Measurements from ENCODE around the gene LTBP1.

The LTBP1 gene

DNA sequence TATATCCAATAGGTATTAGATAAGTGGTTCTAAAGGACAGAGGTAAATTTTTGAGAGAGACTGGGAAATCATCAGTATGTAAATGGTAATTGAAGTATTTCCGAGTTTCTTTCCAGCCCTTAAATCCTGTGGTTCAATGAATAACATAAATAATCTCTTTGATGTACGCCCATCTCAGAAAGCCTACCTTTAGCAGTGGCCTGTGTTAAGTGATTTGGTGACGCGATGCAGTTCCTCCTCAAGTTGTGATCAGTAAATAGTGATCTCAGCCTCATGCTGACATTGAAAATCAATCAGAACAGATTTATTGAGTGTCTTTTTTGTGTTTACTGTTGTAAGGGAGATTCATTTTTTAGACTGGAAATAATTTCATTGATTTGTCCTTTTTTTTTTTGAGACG is 392.5 kb downstream of the LTBP1 start:
- Histone ChIP-seq H3K18ac (ENCODE audit: low read depth in 1 of 2, low read length in 2 of 2) (no peak overlapping the region), H3K27me3 (ENCODE audit: control insufficient read depth in 1 of 2, insufficient read depth in 1 of 2, low read length in 2 of 2) (no peaks in the 10 kb centered on the region), H2AFZ (ENCODE audit: low read depth, low read length) (no peak overlapping the region), H4K8ac (ENCODE audit: low read length) (no peak overlapping the region), H2BK15ac (ENCODE audit: low read depth, poor library complexity, severe bottlenecking) (no peak overlapping the region), H3K14ac (ENCODE audit: low read length in 2 of 2) (no peak overlapping the region), H3K23ac (ENCODE audit: low read length in 2 of 2) (no peak overlapping the region), H3K36me3 (ENCODE audit: control insufficient read depth in 1 of 2, insufficient read depth in 2 of 2, low read depth in 1 of 2, low read length in 2 of 2) (peaks cover 0 to 10% of the 10 kb centered on the region in 2 experiments), H3K4me2 (ENCODE audit: low read length, poor library complexity, severe bottlenecking) (no peak overlapping the region), H3K9me3 (ENCODE audit: control insufficient read depth, low read length) (no peaks in the 10 kb centered on the region), H3K4me3 (ENCODE audit: insufficient read depth in 1 of 2, low read depth in 1 of 2, low read length in 2 of 2) (no peak overlapping the region), H2BK5ac (ENCODE audit: low read depth, low read length, poor library complexity, severe bottlenecking) (no peak overlapping the region), H4K91ac (ENCODE audit: low read length) (no peak overlapping the region), H2AK5ac (ENCODE audit: low read length, severe bottlenecking) (no peak overlapping the region), H2BK120ac (ENCODE audit: low read depth, low read length) (no peak overlapping the region), H2BK12ac (ENCODE audit: low read length in 2 of 2) (no peak overlapping the region), H3K79me1 (replicated peaks; ENCODE audit: low read length, poor library complexity, severe bottlenecking) (no peaks in the 10 kb centered on the region), H3K9ac (ENCODE audit: low read length) (no peak overlapping the region), H3K4ac (ENCODE audit: low read depth in 1 of 2, low read length in 2 of 2) (no peak overlapping the region), H3K27ac (ENCODE audit: low read length, poor library complexity, severe bottlenecking) (no peak overlapping the region), H3K4me1 (ENCODE audit: control insufficient read depth, insufficient read depth, low read depth, low read length) (no peaks in the 10 kb centered on the region)
- 98% methylated on average over 4 of the region's 5 CpGs for WGBS
- DNase-seq, result no peak

DNA sequence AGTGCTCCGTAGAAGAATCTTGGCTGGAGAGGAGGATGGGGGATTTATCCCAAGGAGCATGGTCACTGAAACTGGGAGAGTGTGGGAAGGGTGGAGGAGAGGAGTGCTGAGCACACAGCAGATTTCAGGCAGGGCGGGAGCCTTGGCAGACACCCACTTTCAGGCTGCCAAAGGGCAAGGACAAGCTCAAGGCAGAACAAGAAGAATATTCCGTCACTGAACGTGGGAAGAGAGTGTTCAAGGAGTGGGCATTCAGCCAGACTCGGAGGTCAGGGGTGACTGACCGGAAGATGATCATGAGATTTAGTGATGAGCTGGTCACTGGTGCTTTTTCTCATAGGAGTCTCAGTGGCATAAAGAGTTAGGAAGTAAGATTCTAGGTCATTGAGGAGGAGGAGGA is 393.5 kb downstream of the LTBP1 start:
- H3K27me3 ChIP-seq (ENCODE audit: control insufficient read depth in 1 of 2, insufficient read depth in 1 of 2, low read length in 2 of 2), result no peaks in the 10 kb centered on the region
- no peak overlapping the region for H2BK5ac ChIP-seq (ENCODE audit: low read depth, low read length, poor library complexity, severe bottlenecking)
- no peak overlapping the region for H4K8ac ChIP-seq (ENCODE audit: low read length)
- no peaks in the 10 kb centered on the region for H3K4me1 ChIP-seq (ENCODE audit: control insufficient read depth, insufficient read depth, low read depth, low read length)
- no peak overlapping the region for H3K4me3 ChIP-seq (ENCODE audit: insufficient read depth in 1 of 2, low read depth in 1 of 2, low read length in 2 of 2)
- H3K36me3 ChIP-seq (ENCODE audit: control insufficient read depth in 1 of 2, insufficient read depth in 2 of 2, low read depth in 1 of 2, low read length in 2 of 2), result peaks cover 0 to 20% of the 10 kb centered on the region in 2 experiments
- no peak overlapping the region for H3K18ac ChIP-seq (ENCODE audit: low read depth in 1 of 2, low read length in 2 of 2)
- H2AFZ ChIP-seq (ENCODE audit: low read depth, low read length), result no peak overlapping the region
- WGBS, result 80% methylated on average over 6 of the region's 6 CpGs
- H2BK120ac ChIP-seq (ENCODE audit: low read depth, low read length), result no peak overlapping the region
- H2AK5ac ChIP-seq (ENCODE audit: low read length, severe bottlenecking), result no peak overlapping the region
- H2BK15ac ChIP-seq (ENCODE audit: low read depth, poor library complexity, severe bottlenecking), result no peak overlapping the region
- no peak overlapping the region for H3K14ac ChIP-seq (ENCODE audit: low read length in 2 of 2)
- no peaks in the 10 kb centered on the region for H3K79me1 ChIP-seq (replicated peaks; ENCODE audit: low read length, poor library complexity, severe bottlenecking)
- H3K9me3 ChIP-seq (ENCODE audit: control insufficient read depth, low read length), result no peaks in the 10 kb centered on the region
- no peak overlapping the region for H3K23ac ChIP-seq (ENCODE audit: low read length in 2 of 2)
- no peak overlapping the region for H3K4me2 ChIP-seq (ENCODE audit: low read length, poor library complexity, severe bottlenecking)
- H4K91ac ChIP-seq (ENCODE audit: low read length), result peak overlapping the region; percentile 67
- no peak for DNase-seq
- H3K9ac ChIP-seq (ENCODE audit: low read length), result peak overlapping the region; percentile 34
- H3K27ac ChIP-seq (ENCODE audit: low read length, poor library complexity, severe bottlenecking), result no peak overlapping the region
- no peak overlapping the region for H2BK12ac ChIP-seq (ENCODE audit: low read length in 2 of 2)
- H3K4ac ChIP-seq (ENCODE audit: low read depth in 1 of 2, low read length in 2 of 2), result no peak overlapping the region

DNA sequence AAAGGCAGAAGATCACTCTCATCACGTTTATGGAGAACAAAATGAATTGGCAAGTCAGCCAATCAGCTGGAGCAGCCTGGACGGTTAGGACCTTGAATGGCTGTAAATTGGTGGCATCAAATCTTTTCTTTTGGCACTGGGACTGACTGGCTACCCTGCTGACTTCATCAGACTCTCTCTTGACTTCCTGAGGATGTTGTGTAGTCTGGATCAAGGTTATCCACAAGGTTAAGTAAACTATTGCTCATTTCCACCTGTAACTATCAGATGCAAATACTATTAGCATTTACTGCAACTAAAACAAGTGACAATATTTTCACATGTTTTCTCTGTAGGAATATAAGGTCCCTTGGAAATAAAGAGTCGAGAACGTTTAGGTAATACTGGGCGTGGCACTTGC is 395.4 kb downstream of the LTBP1 start:
- no peak overlapping the region for H3K4me3 ChIP-seq (ENCODE audit: insufficient read depth in 1 of 2, low read depth in 1 of 2, low read length in 2 of 2)
- peaks cover 0 to 20% of the 10 kb centered on the region in 2 experiments for H3K36me3 ChIP-seq (ENCODE audit: control insufficient read depth in 1 of 2, insufficient read depth in 2 of 2, low read depth in 1 of 2, low read length in 2 of 2)
- no peaks in the 10 kb centered on the region for H3K27me3 ChIP-seq (ENCODE audit: control insufficient read depth in 1 of 2, insufficient read depth in 1 of 2, low read length in 2 of 2)
- no peak overlapping the region for H2BK5ac ChIP-seq (ENCODE audit: low read depth, low read length, poor library complexity, severe bottlenecking)
- H3K4me2 ChIP-seq (ENCODE audit: low read length, poor library complexity, severe bottlenecking), result no peak overlapping the region
- H3K9me3 ChIP-seq (ENCODE audit: control insufficient read depth, low read length), result no peaks in the 10 kb centered on the region
- no peak for DNase-seq
- H3K9ac ChIP-seq (ENCODE audit: low read length), result no peak overlapping the region
- no peak overlapping the region for H2AK5ac ChIP-seq (ENCODE audit: low read length, severe bottlenecking)
- no peak overlapping the region for H4K8ac ChIP-seq (ENCODE audit: low read length)
- no peak overlapping the region for H3K27ac ChIP-seq (ENCODE audit: low read length, poor library complexity, severe bottlenecking)
- H2BK12ac ChIP-seq (ENCODE audit: low read length in 2 of 2), result no peak overlapping the region
- H3K14ac ChIP-seq (ENCODE audit: low read length in 2 of 2), result no peak overlapping the region
- no peak overlapping the region for H2BK15ac ChIP-seq (ENCODE audit: low read depth, poor library complexity, severe bottlenecking)
- H2BK120ac ChIP-seq (ENCODE audit: low read depth, low read length), result no peak overlapping the region
- no peak overlapping the region for H3K4ac ChIP-seq (ENCODE audit: low read depth in 1 of 2, low read length in 2 of 2)
- no peak overlapping the region for H3K23ac ChIP-seq (ENCODE audit: low read length in 2 of 2)
- WGBS, result 86% methylated on average over 4 of the region's 5 CpGs
- no peaks in the 10 kb centered on the region for H3K4me1 ChIP-seq (ENCODE audit: control insufficient read depth, insufficient read depth, low read depth, low read length)
- no peak overlapping the region for H4K91ac ChIP-seq (ENCODE audit: low read length)
- H3K18ac ChIP-seq (ENCODE audit: low read depth in 1 of 2, low read length in 2 of 2), result no peak overlapping the region
- H3K79me1 ChIP-seq (replicated peaks; ENCODE audit: low read length, poor library complexity, severe bottlenecking), result no peaks in the 10 kb centered on the region
- H2AFZ ChIP-seq (ENCODE audit: low read depth, low read length), result no peak overlapping the region

DNA sequence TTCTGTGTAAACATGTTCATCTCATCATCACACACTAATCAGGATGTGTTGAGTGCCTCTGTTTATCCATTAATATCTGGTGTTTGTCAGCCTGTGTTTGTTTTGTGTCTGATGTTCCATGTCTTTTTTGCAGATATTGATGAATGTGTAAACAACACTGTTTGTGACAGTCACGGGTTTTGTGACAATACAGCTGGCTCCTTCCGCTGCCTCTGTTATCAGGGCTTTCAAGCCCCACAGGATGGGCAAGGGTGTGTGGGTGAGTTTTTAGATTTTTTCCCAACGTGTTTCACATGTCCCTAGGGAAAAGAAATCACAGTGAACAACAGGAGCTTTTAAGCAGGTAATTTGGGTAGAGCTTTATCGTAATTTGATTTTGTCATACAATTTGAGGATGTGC is 396.0 kb downstream of the LTBP1 start:
- WGBS, result 52% methylated on average over 4 of the region's 4 CpGs

More for the DNA sequence above, 396.0 kb downstream of the LTBP1 start:
- Histone ChIP-seq H3K14ac (ENCODE audit: low read length in 2 of 2) (no peak overlapping the region), H2AFZ (ENCODE audit: low read depth, low read length) (no peak overlapping the region), H4K8ac (ENCODE audit: low read length) (no peak overlapping the region), H3K18ac (ENCODE audit: low read depth in 1 of 2, low read length in 2 of 2) (no peak overlapping the region), H3K4me1 (ENCODE audit: control insufficient read depth, insufficient read depth, low read depth, low read length) (no peaks in the 10 kb centered on the region), H3K36me3 (ENCODE audit: control insufficient read depth in 1 of 2, insufficient read depth in 2 of 2, low read depth in 1 of 2, low read length in 2 of 2) (peaks cover 0 to 26% of the 10 kb centered on the region in 2 experiments), H3K9me3 (ENCODE audit: control insufficient read depth, low read length) (no peaks in the 10 kb centered on the region), H3K4ac (ENCODE audit: low read depth in 1 of 2, low read length in 2 of 2) (no peak overlapping the region), H3K23ac (ENCODE audit: low read length in 2 of 2) (no peak overlapping the region), H3K4me2 (ENCODE audit: low read length, poor library complexity, severe bottlenecking) (no peak overlapping the region), H2BK5ac (ENCODE audit: low read depth, low read length, poor library complexity, severe bottlenecking) (no peak overlapping the region), H2BK120ac (ENCODE audit: low read depth, low read length) (no peak overlapping the region), H2BK12ac (ENCODE audit: low read length in 2 of 2) (no peak overlapping the region), H3K4me3 (ENCODE audit: insufficient read depth in 1 of 2, low read depth in 1 of 2, low read length in 2 of 2) (no peak overlapping the region), H2BK15ac (ENCODE audit: low read depth, poor library complexity, severe bottlenecking) (no peak overlapping the region), H3K27me3 (ENCODE audit: control insufficient read depth in 1 of 2, insufficient read depth in 1 of 2, low read length in 2 of 2) (no peaks in the 10 kb centered on the region), H3K27ac (ENCODE audit: low read length, poor library complexity, severe bottlenecking) (no peak overlapping the region), H2AK5ac (ENCODE audit: low read length, severe bottlenecking) (no peak overlapping the region), H3K79me1 (replicated peaks; ENCODE audit: low read length, poor library complexity, severe bottlenecking) (no peaks in the 10 kb centered on the region), H4K91ac (ENCODE audit: low read length) (no peak overlapping the region), H3K9ac (ENCODE audit: low read length) (no peak overlapping the region)
- no peak for DNase-seq
